ENCODE measurements around the gene TAOK2. TPM values are rescaled to one million over a fixed set of nuclear protein-coding genes. Genes with fewer than 3 reads are reported as not detected.

The TAOK2 gene
- total and polyA plus RNA-seq, 2 of the 13 experiments (the other 11 are each of a cell fraction or from before 2014, with no cell fraction given) = 17.4 to 43.2 TPM

GRCh38 chr16:29995324-29995910 lies 21.7 kb downstream of the TAOK2 start, which contains the start of gene HIRIP3 (continued):
- no peak for TF ChIP-seq FOXK1 (CRISPR knock-in tag; IDR thresholded peaks at IDR 0.05; ENCODE audit: borderline replicate concordance, low read depth)
- TF ChIP-seq ZNF12 (CRISPR knock-in tag; IDR thresholded peaks at IDR 0.05) = no peak
- peak; percentile 95; the same call in 1 of the 2 replicates for TF ChIP-seq MXD1 (CRISPR knock-in tag; IDR thresholded peaks at IDR 0.05)
- no peak for TF ChIP-seq ZNF577 (CRISPR knock-in tag; IDR thresholded peaks at IDR 0.05; ENCODE audit: borderline replicate concordance, low read depth)
- TF ChIP-seq ZNF543 (CRISPR knock-in tag; IDR thresholded peaks at IDR 0.05) = no peak
- TF ChIP-seq RBM22 (optimal IDR thresholded peaks at IDR 0.05; ENCODE audit: low read length) = no peak
- no peak; the same call in 1 of the 2 replicates for TF ChIP-seq ZNF776 (CRISPR knock-in tag; IDR thresholded peaks at IDR 0.05)
- peak; percentile 94 for TF ChIP-seq ZNF275 (CRISPR knock-in tag; IDR thresholded peaks at IDR 0.05; ENCODE audit: borderline replicate concordance)
- TF ChIP-seq CREB1 (IDR thresholded peaks at IDR 0.05) = no peak
- no peak for TF ChIP-seq CREB1 (CRISPR knock-in tag; IDR thresholded peaks at IDR 0.05)
- TF ChIP-seq TOPORS (CRISPR knock-in tag; IDR thresholded peaks at IDR 0.05) = peak; percentile 10; the same call in 1 of the 2 replicates
- peak; percentile 61 for TF ChIP-seq SAP130 (CRISPR knock-in tag; IDR thresholded peaks at IDR 0.05; ENCODE audit: low read depth)
- peak; percentile 58 for TF ChIP-seq PTBP1 (IDR thresholded peaks at IDR 0.05; ENCODE audit: low read depth, low read length, poor library complexity, severe bottlenecking)
- no peak for TF ChIP-seq ZNF607 (CRISPR knock-in tag; IDR thresholded peaks at IDR 0.05; ENCODE audit: borderline replicate concordance)
- no peak for TF ChIP-seq THRA (CRISPR knock-in tag; IDR thresholded peaks at IDR 0.05; ENCODE audit: borderline replicate concordance)
- TF ChIP-seq ZNF569 (CRISPR knock-in tag; IDR thresholded peaks at IDR 0.05; ENCODE audit: borderline replicate concordance) = no peak; the same call in 1 of the 2 replicates
- no peak for TF ChIP-seq ZNF720 (CRISPR knock-in tag; IDR thresholded peaks at IDR 0.05)
- TF ChIP-seq ZSCAN21 (CRISPR knock-in tag; IDR thresholded peaks at IDR 0.05; ENCODE audit: borderline replicate concordance) = 0 out of 2 replicates have a peak, but pooled peaks have one; percentile 10
- no peak for TF ChIP-seq ETV5 (CRISPR knock-in tag; IDR thresholded peaks at IDR 0.05; ENCODE audit: borderline replicate concordance)
- TF ChIP-seq SNAPC4 (CRISPR knock-in tag; IDR thresholded peaks at IDR 0.05) = peak; percentile 24; the same call in 1 of the 2 replicates
- TF ChIP-seq MTF2 (CRISPR knock-in tag; IDR thresholded peaks at IDR 0.05; ENCODE audit: borderline replicate concordance) = no peak
- TF ChIP-seq NBN (conservative IDR thresholded peaks at IDR 0.05) = no peak
- TF ChIP-seq ZNF713 (CRISPR knock-in tag; IDR thresholded peaks at IDR 0.05) = no peak
- TF ChIP-seq KMT2B (CRISPR knock-in tag; IDR thresholded peaks at IDR 0.05) = no peak

Measured in HepG2 (cell line).